AG04450 (cell line): ENCODE data around the gene ZNF581. TPM values are rescaled to one million over a fixed set of nuclear protein-coding genes. Genes with fewer than 3 reads are reported as not detected.

Source experiments
- CTCF ChIA-PET: fragments of 300-600, 350-600 bp; formaldehyde crosslinking; extraction: SDS; loops from one replicate; lab custom pipeline; 2022; ENCODE audit warnings: antibody characterized with exemption, inconsistent platforms; lab: Charles Lee
- POLR2A ChIA-PET: fragments of 350-600 bp; formaldehyde crosslinking; extraction: SDS; loops from one replicate; lab custom pipeline; 2021; ENCODE audit warnings: antibody characterized with exemption, inconsistent platforms; lab: Yijun Ruan, JAX
- DNase-seq: peaks from one replicate; pipeline ENCODE4 v3.0.0-alpha.2; 2011; ENCODE audit warnings: low read depth, low spot score
- H3K27ac ChIP-seq: one replicate; pipeline ENCODE4 v1.5.1; 2012; ENCODE audit warnings: low read depth, low read length, control low read depth
- H3K27me3 ChIP-seq: one replicate; pipeline ENCODE4 v1.6.0; 2012; ENCODE audit warnings: low read length; ENCODE audit not compliant: control insufficient read depth, insufficient read depth
- H3K4me3 ChIP-seq: 2 replicates; pipeline ENCODE4 v1.5.1; 2011; ENCODE audit warnings: mild to moderate bottlenecking, low read depth, low read length, control low read depth
- H3K9me3 ChIP-seq: 2 replicates; pipeline ENCODE4 v1.5.1; 2012; ENCODE audit warnings: low read length; ENCODE audit not compliant: control insufficient read depth, insufficient read depth
- polyA plus RNA-seq: library from polyadenylated mRNA; depleted of rRNA; stranded (reverse); fragments of >200 nt; gene quantifications from 2 replicates; pipeline ENCODE4 v1.2.3, GENCODE V29; 2011
- TF ChIP-seq, protein P1 (sequence below): IDR thresholded peaks from 2 replicates; pipeline ENCODE4 v1.5.1; 2011; ENCODE audit warnings: low read depth, low read length, control low read depth, inconsistent platforms

Gene ZNF581
- polyA plus RNA-seq, 1 experiment, result 19.1 TPM

DNA sequence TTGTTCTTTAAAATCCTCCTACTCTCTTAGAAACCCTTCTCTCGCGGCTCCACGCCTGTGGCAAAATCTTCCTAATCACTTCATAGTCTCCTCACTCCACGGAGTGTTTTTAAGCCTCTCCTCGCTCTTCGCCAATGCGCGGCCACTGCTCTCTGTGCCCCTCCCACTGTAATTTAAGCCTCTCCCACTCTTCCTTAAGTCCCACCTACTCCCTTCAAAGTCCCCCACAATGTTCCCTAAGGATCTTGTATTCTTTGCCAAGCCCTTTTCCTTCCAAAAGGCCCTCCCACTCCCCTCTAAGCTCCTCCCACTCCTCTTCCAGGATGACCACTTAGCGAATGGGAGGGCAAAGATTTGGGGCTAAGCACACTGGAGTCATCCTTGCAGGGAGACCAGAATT is 45.4 kb upstream of the ZNF581 start:
- TF ChIP-seq, protein P1, sequence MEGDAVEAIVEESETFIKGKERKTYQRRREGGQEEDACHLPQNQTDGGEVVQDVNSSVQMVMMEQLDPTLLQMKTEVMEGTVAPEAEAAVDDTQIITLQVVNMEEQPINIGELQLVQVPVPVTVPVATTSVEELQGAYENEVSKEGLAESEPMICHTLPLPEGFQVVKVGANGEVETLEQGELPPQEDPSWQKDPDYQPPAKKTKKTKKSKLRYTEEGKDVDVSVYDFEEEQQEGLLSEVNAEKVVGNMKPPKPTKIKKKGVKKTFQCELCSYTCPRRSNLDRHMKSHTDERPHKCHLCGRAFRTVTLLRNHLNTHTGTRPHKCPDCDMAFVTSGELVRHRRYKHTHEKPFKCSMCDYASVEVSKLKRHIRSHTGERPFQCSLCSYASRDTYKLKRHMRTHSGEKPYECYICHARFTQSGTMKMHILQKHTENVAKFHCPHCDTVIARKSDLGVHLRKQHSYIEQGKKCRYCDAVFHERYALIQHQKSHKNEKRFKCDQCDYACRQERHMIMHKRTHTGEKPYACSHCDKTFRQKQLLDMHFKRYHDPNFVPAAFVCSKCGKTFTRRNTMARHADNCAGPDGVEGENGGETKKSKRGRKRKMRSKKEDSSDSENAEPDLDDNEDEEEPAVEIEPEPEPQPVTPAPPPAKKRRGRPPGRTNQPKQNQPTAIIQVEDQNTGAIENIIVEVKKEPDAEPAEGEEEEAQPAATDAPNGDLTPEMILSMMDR, result no peak
- ChIA-PET CTCF (no interaction called here), POLR2A (interaction anchor here (1.8 to 2.2 kb wide), 4 partner anchors 11 to 111 kb away, joined by 6 to 9 read pairs (median 8); partner anchors contain the start of gene ZNF784)
- peaks cover 13% of the 10 kb centered on the region; the same call in 1 of the 2 replicates for H3K9me3 ChIP-seq
- H3K27me3 ChIP-seq, result no peaks in the 10 kb centered on the region
- no peak for DNase-seq
- no peak overlapping the region for H3K4me3 ChIP-seq
- no peak overlapping the region for H3K27ac ChIP-seq

DNA sequence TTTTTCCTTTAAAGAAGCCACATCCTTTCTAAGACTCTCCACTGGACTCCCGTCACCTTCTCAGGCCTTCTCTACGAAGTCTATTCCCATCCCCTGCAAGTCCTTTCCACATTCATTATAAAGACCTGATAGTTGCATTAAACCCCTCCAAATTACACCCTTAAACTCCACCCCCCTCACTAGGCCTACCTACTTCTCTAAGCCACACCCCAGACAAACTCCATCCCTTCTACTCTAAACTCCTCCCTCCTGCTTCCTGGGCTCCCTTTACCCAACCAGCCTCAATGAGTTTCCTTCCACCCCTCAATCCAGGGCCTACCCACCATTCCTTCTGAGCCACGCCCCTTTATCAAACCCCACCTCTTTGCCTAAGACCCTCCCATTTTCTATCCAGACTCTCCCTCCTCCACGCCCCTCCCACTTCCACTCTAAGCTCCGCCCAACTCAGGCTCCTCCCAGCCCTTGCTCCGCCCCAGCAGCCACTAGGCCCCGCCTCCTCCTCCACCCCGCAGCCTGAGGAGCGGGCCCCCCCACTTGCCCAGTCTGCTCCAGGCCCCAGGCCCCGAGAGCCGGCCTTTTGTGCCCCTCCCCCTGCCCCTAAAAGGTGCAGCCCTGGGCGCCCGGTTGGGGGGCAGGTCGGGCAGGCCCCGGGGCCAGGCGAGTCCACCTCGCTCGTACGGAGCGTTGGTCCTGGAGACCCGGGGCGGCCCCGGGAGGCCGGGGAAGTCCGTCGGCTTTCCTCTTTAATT is 44.6 kb upstream of the ZNF581 start:
- Histone ChIP-seq H3K4me3 (peak overlapping the region; percentile 87), H3K9me3 (peaks cover 14% of the 10 kb centered on the region; the same call in 1 of the 2 replicates), H3K27ac (peak overlapping the region; percentile 94), H3K27me3 (no peaks in the 10 kb centered on the region)
- CTCF ChIA-PET, result interaction anchor here (0.6 to 1.8 kb wide), 4 partner anchors 12 to 511 kb away, joined by 3 to 10 read pairs (median 4); no protein-coding TSS in a partner anchor
- TF ChIP-seq, protein P1, result no peak
- peak; percentile 89 for DNase-seq
- POLR2A ChIA-PET, result interaction anchor here (0.6 to 2.2 kb wide), 23 partner anchors 9 to 1410 kb away, joined by 3 to 11 read pairs (median 5); partner anchors contain the start of genes MBOAT7, PPP6R1, UBE2S and ZNF579

DNA sequence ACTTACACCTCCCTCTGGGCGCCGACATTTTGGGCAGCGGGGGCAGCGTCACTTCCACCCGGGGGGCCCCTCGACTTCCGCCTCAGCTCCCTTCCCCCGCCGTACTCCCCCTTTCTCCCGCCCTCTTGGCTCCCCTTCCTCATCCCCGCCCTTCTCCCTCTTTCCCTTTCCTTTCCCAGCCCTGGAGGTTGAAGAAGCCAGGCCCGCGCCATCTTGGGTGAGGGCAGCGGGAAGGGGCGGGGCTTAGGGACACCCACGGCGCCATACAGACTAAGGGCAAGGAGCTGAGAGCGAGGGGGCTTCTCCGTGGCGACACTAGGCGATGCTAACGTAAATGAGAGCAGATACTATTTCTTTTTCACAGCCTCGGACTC is 44.0 kb upstream of the ZNF581 start, which contains the start of gene FIZ1:
Gene FIZ1, minus strand, starts transcription at position 50 of the 374 bp plus-strand sequence. CDS start 1,652 bp downstream, outside the sequence.
- peak within 1 kb of the TSS; percentile 87 for H3K4me3 ChIP-seq
- H3K9me3 ChIP-seq, result peaks cover 16% of the 10 kb centered on the region; the same call in 1 of the 2 replicates
- peak; percentile 98 for DNase-seq
- TF ChIP-seq, protein P1, result no peak
- ChIA-PET POLR2A (interaction anchor here (0.6 to 2.2 kb wide), 24 partner anchors 9 to 1410 kb away, joined by 3 to 10 read pairs (median 5); partner anchors contain the start of genes MBOAT7, PPP6R1, UBE2S and ZNF579), CTCF (interaction anchor here (0.6 to 1.8 kb wide), 4 partner anchors 12 to 511 kb away, joined by 3 to 10 read pairs (median 4); no protein-coding TSS in a partner anchor)
- no peaks in the 10 kb centered on the region for H3K27me3 ChIP-seq
- peak within 1 kb of the TSS; percentile 94 for H3K27ac ChIP-seq

DNA sequence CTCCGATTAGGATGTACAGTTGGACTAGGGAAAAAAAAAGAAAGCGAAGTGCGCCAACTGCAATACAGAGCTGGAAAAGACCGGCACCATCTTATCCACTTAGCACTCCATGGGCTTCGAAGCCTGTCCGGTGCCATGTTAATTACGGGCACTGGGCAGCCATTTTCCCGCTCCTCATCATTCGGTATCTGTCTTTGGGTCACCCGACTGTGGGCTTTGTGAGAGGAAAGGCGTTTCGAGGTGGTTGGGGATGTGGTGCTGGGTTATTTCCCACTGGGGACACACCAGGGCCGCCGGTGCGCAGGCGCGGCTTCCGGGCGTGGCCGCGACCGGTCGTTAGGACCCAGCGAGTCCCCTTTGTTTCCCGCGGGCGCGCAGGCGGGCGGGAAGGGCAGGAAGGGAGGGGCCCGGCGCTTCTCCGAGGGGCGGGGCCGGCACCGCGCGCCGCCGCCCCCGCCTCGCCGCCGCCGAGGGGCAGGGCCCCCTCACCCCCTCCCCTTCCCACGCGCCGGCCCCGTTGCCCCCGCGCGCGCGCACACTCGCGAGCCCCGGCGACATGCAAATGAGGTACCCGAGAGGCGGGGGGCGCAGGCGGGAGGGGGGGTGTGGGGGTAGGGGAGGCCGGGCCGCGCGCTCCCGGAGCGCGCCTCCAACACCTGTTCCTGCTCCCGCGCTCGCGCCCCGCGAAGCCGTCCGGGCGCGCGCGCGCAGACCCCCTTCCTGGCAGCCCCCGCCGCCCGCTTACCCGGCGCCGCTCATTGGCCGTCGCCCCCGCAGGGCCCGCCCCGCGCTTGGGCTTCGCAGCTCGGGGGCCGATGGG is 43.4 kb upstream of the ZNF581 start, which contains the start of gene ZNF524:
Gene ZNF524, plus strand, starts transcription at position 447 of the 820 bp plus-strand sequence. CDS start 1,825 bp downstream, outside the sequence.
- POLR2A ChIA-PET, result interaction anchor here (0.6 to 2.2 kb wide), 19 partner anchors 11 to 1411 kb away, joined by 3 to 10 read pairs (median 5); partner anchors contain the start of genes MBOAT7, PPP6R1, ZNF579 and ZNF784
- no peaks in the 10 kb centered on the region for H3K27me3 ChIP-seq
- peaks cover 16% of the 10 kb centered on the region; the same call in 1 of the 2 replicates for H3K9me3 ChIP-seq
- TF ChIP-seq, protein P1, result no peak
- peak within 1 kb of the TSS; percentile 94 for H3K27ac ChIP-seq
- H3K4me3 ChIP-seq, result peak within 1 kb of the TSS; percentile 87
- DNase-seq, result no peak
- CTCF ChIA-PET, result interaction anchor here (1.2 to 1.8 kb wide), 2 partner anchors 33 to 96 kb away, joined by 3 to 10 read pairs; no protein-coding TSS in a partner anchor
